Testis (tissue), 3 donors: ENCODE results near the gene DGLUCY. TPM values are rescaled to one million over a fixed set of nuclear protein-coding genes. Genes with fewer than 3 reads are reported as not detected.
"Not testable (repeated sequence)": the region's sequence is repeated elsewhere in the genome, so short reads cannot be mapped to it uniquely, and the experiment has no call there.

Experiments
- DNase-seq: peaks from one replicate; pipeline ENCODE4 v3.0.0-alpha.2; 2019
- H3K27ac ChIP-seq, 2 donors: fragments of 200-600 bp; sonication (generic); one replicate each; pipeline ENCODE4 v1.5.1; 2019
- H3K27me3 ChIP-seq: fragments of 200-600 bp; sonication (generic); one replicate; pipeline ENCODE4 v1.5.1; 2019
- H3K36me3 ChIP-seq: fragments of 200-600 bp; sonication (generic); one replicate; pipeline ENCODE4 v1.5.1; 2017; ENCODE audit warnings: low read depth; ENCODE audit errors: missing control alignments
- H3K4me1 ChIP-seq: fragments of 200-600 bp; sonication (generic); one replicate; pipeline ENCODE4 v1.5.1; 2019
- H3K4me3 ChIP-seq, 2 donors: fragments of 200-600 bp; sonication (generic); one replicate each; pipeline ENCODE4 v1.5.1; 2017 to 2019
- H3K9me3 ChIP-seq: fragments of 200-600 bp; sonication (generic); one replicate; pipeline ENCODE4 v1.5.1; 2017
- POLR2A ChIP-seq: fragments of 450-650 bp; IDR thresholded peaks from one replicate; pipeline ENCODE4 v1.6.1; 2017; ENCODE audit warnings: antibody characterized with exemption, mild to moderate bottlenecking, moderate library complexity
- WGBS, 2 donors: methylation state at CpG; one replicate each; pipeline ENCODE4 v1.1.5; 2018; 5-methylcytosine and 5-hydroxymethylcytosine counted together
- intact Hi-C: fragments of 100-400 bp; cut with DNase I; formaldehyde crosslinking; loops from one replicate; pipeline ENCODE4 v1.15.1; 2023; ENCODE audit warnings: low total_unique reads
- polyA plus RNA-seq: library from polyadenylated mRNA; stranded (reverse); fragments of 350-450 nt; fragmentation: Illumina TruSeq; extraction: RNeasy Lipid Tissue Mini Kit (QIAGEN cat#74804); gene quantifications from one replicate; pipeline ENCODE4 v1.2.3, GENCODE V29; 2014; ENCODE audit warnings: low read depth, low replicate concordance; ENCODE audit not compliant: insufficient read depth
- total RNA-seq, 2 donors: library from RNA; depleted of rRNA; stranded (reverse); fragments of >200 nt; gene quantifications; one replicate each; pipeline ENCODE4 v1.2.3, GENCODE V29; 2016
- TF ChIP-seq, protein P1 (sequence below), 3 experiments: fragments of 450-650 bp in 2 of 3; fragments of 200-600 bp in 1 of 3; sonication (generic) in 1 of 3; IDR thresholded peaks; one replicate each; pipeline ENCODE4 v1.5.1; 2016 to 2019; ENCODE audit warnings: antibody characterized with exemption in 3 of 3, mild to moderate bottlenecking in 2 of 3, moderate library complexity in 1 of 3

Gene DGLUCY
- total and polyA plus RNA-seq, 3 donors from 2014 or later: 77.5 to 161 (median 145) TPM

DNA sequence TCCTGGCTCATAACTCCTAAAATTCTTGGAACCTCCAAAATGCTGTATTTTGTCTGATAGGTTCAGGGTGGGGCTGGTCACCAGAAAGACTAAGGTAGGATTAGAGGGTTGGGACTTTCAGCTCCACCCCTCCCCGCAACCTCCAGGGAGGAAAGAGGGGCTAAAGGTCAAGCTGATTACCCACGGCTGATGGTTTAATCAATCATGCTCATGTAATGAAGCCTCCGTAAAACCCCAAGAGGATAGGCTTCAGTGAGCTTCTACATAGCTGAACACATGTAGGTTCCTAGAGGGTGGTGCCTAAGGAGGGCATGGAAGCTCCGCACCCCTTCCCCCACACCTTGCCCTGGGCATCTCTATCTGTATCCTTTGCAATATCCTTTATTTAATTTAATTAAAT, 60.0 kb downstream of the DGLUCY start:
- Histone ChIP-seq H3K27me3 (no peaks in the 10 kb centered on the region), H3K4me3 (no peak overlapping the region), H3K36me3 (no peaks in the 10 kb centered on the region), H3K9me3 (no peaks in the 10 kb centered on the region), H3K27ac (no peak overlapping the region), H3K4me1 (peaks cover 9% of the 10 kb centered on the region)
- intact Hi-C loops: loop anchor here (10.0 kb wide), 1 partner anchor 269 kb away; no protein-coding TSS in a partner anchor
- no peak for TF ChIP-seq POLR2A
- DNase-seq: no peak
- WGBS, 2 donors: 72 to 89% methylated on average over 4 of the region's 4 CpGs

DNA sequence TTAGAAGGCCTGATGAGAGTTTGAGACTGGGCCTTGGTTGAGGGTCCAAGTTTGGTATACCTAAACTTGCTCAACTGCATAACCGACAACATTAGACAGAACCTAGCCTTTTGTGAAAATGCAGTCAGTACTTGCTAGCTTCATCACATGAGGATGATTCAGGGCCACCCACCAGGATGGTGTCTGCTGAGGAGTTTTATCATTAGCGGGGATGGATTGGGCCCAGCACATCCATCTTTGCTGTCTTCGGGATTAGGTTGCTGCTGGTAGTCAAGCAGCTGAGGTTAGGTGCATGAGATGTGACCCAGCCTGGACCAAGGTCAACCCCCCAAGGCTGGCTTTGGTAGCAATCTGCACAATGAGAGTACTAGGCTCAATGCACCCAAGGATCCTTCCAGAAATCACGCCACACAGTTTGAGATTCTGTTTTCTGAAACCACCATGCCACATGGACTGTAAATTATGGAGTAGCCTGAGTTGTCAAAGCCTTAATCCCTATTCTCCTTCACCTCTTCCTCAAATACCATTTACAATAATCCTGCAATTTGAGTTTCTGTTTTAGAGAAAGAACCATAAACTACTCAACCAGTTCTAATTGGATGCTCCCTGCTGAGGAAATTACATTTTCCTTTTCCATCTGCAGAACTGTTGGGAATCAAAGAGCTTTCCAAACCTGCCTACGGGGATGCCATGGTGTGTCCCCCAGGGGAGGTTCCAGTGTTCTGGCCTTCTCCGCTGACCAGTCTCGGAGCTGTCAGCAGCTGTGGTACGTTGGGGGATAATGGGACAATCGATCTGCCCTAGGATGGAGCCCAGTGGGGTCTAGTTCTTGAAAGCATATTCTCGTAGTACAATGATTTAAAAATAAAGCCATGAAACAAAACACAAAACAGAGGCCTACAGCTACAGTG, 61.7 kb downstream of the DGLUCY start:
- TF ChIP-seq, protein P1, sequence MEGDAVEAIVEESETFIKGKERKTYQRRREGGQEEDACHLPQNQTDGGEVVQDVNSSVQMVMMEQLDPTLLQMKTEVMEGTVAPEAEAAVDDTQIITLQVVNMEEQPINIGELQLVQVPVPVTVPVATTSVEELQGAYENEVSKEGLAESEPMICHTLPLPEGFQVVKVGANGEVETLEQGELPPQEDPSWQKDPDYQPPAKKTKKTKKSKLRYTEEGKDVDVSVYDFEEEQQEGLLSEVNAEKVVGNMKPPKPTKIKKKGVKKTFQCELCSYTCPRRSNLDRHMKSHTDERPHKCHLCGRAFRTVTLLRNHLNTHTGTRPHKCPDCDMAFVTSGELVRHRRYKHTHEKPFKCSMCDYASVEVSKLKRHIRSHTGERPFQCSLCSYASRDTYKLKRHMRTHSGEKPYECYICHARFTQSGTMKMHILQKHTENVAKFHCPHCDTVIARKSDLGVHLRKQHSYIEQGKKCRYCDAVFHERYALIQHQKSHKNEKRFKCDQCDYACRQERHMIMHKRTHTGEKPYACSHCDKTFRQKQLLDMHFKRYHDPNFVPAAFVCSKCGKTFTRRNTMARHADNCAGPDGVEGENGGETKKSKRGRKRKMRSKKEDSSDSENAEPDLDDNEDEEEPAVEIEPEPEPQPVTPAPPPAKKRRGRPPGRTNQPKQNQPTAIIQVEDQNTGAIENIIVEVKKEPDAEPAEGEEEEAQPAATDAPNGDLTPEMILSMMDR (IDR thresholded peaks at IDR 0.05): no peak
- TF ChIP-seq POLR2A: no peak
- Histone ChIP-seq H3K36me3 (no peaks in the 10 kb centered on the region), H3K27me3 (no peaks in the 10 kb centered on the region), H3K9me3 (no peaks in the 10 kb centered on the region), H3K4me1 (peaks cover 2% of the 10 kb centered on the region), H3K4me3 (no peak overlapping the region), H3K27ac (no peak overlapping the region)
- 89 to 93% methylated on average over 9 to 10 of the region's 10 CpGs for WGBS, 2 donors
- no peak for DNase-seq
- intact Hi-C loops: loop anchor here (10.0 kb wide), 1 partner anchor 271 kb away; no protein-coding TSS in a partner anchor

DNA sequence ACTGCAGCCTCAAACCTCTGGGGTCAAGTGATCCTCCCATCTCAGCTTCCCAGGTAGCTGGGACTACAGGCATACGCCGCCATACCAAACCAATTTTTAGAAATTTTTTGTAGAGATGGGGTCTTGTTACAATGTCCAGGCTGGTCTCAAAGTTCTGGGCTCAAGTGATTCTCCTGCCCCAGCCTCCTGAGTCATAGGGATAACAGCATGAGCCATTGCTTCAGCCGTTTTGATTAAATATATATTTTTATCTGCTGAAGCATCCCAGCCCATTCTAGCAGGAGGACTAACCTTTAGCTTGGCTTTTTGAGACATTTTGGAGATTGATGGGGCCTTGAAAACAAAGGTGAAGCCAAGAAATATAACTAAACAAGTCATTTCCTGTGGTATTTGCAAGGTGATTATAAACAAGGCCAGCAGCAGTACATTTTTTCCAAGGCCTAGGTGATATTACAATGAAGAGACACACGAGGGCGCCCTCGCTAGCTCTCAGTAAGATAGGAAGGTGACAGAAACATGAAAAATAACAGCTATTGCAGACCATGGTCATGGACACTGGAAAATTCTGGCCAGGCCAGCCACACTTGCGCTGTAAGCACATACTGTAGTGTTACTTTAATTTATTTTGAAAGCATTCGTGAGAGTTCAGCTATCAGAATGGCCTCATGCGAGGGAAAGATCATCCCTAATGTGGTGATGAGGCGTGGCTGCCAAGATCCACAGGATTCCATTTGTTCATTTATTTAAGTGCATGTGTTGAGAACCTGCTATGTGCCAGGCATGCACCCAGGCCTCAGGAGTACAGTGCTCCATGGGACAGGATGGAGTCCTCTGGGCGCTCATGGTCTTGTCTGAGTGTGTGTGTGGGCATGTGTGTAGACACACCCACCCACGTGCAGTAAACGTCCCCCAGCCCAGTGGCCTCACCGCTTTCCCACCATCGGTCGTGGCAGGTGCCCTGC, 63.5 kb downstream of the DGLUCY start:
- Histone ChIP-seq H3K27ac (no peak overlapping the region), H3K9me3 (no peaks in the 10 kb centered on the region), H3K27me3 (no peaks in the 10 kb centered on the region), H3K4me3 (no peak overlapping the region), H3K4me1 (no peaks in the 10 kb centered on the region), H3K36me3 (no peaks in the 10 kb centered on the region)
- peak; percentile 70 for DNase-seq
- intact Hi-C loops: loop anchor here (10.0 kb wide), 1 partner anchor 273 kb away; no protein-coding TSS in a partner anchor
- TF ChIP-seq, protein P1 (IDR thresholded peaks at IDR 0.05): peak; percentile 31 to 72 (median 60)
- TF ChIP-seq POLR2A: no peak
- WGBS, 2 donors: 77 to 81% methylated on average over 16 of the region's 16 CpGs

DNA sequence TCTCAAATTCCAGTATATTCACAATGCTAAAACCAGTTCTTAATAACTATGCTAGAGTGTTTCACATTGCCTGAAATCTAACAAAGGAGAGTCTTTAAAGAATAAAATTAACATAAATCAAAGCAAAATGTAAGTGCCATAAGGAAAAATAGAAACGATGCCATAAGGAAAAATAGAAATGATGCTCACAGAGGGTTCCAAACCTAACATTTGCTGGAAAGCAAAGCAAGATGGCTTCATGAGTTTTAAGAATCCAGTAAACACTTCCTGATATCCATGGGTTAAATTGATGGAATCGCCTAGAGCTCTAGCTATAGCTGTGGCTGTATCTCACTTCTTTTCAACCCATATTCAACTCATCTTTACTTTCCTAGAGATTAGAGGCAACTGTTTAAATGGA, 66.7 kb downstream of the DGLUCY start:
- intact Hi-C loops: loop anchor here (5.0 kb wide), 1 partner anchor 107 kb away; no protein-coding TSS in a partner anchor
- 89 to 93% methylated on average over 2 of the region's 2 CpGs for WGBS, 2 donors
- no peak for DNase-seq
- no peaks in the 10 kb centered on the region for H3K9me3 ChIP-seq
- H3K27ac ChIP-seq: no peak overlapping the region
- no peaks in the 10 kb centered on the region for H3K27me3 ChIP-seq
- H3K4me1 ChIP-seq: no peaks in the 10 kb centered on the region
- H3K4me3 ChIP-seq: no peak overlapping the region
- H3K36me3 ChIP-seq: no peaks in the 10 kb centered on the region
- TF ChIP-seq, protein P1 (IDR thresholded peaks at IDR 0.05): no peak

DNA sequence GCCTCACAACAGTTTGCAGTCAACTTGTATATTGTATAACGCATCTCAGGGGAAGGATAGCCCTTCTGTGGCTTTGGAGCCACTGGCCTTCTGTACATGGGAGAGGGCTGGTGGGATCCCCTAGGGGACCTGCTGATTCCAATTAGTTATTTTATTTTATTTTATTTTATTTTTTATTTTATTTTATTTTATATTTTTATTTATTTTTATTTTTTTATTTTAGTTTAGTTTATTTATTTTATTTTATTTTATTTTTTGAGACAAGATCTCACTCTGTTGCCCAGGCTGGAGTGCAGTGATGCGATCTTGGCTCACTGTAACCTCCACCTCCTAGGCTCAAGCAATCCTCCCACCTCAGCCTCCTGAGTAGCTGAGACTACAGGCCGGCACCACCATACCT, 68.9 kb downstream of the DGLUCY start:
- not testable (repeated sequence) for H3K36me3 ChIP-seq, H3K4me3 ChIP-seq, H3K9me3 ChIP-seq, H3K27ac ChIP-seq, H3K4me1 ChIP-seq, DNase-seq, H3K27me3 ChIP-seq
- 94 to 97% methylated on average over 3 of the region's 3 CpGs for WGBS, 2 donors
- intact Hi-C loops: loop anchor here (5.0 kb wide), 1 partner anchor 105 kb away; no protein-coding TSS in a partner anchor
